Amniotic epithelial cell (primary cell): ENCODE results near the gene LPCAT3.

ENCODE experiments used
- DNase-seq: peaks from one replicate; pipeline ENCODE4 v3.0.0-alpha.2; 2010; ENCODE audit warnings: low read depth

The LPCAT3 gene

GRCh38 chr12:6936636-6937480, 81.4 kb downstream of the LPCAT3 start:
- no peak for DNase-seq

GRCh38 chr12:6936194-6936635, 82.1 kb downstream of the LPCAT3 start:
- no peak for DNase-seq

- DNase-seq = peak; percentile 37
These were observed 82.7 kb downstream of the LPCAT3 start for GRCh38 chr12:6935371-6936193.

- DNase-seq = peak; percentile 39
These were observed 84.2 kb downstream of the LPCAT3 start for GRCh38 chr12:6934110-6934509.

GRCh38 chr12:6932766-6933165, 85.5 kb downstream of the LPCAT3 start:
- DNase-seq = no peak

- no peak for DNase-seq
These were observed 88.5 kb downstream of the LPCAT3 start for GRCh38 chr12:6929466-6930452.

GRCh38 chr12:6928703-6929407, 89.4 kb downstream of the LPCAT3 start:
- no peak for DNase-seq

GRCh38 chr12:6928022-6928702, 90.1 kb downstream of the LPCAT3 start:
- no peak for DNase-seq

GRCh38 chr12:6927379-6928021, 90.8 kb downstream of the LPCAT3 start, which contains the start of gene ATN1:
ATN1 (plus strand) TSS chr12:6927959; CDS start chr12:6934002, 6,043 bp downstream.
- peak; percentile 87 for DNase-seq
